Measurements from ENCODE around the gene PDCD10. TPM values are rescaled to one million over a fixed set of nuclear protein-coding genes. Genes with fewer than 3 reads are reported as not detected.

The PDCD10 gene
- total and polyA plus RNA-seq, 12 donors: 12.8 to 46.6 (median 38.1) TPM

DNA sequence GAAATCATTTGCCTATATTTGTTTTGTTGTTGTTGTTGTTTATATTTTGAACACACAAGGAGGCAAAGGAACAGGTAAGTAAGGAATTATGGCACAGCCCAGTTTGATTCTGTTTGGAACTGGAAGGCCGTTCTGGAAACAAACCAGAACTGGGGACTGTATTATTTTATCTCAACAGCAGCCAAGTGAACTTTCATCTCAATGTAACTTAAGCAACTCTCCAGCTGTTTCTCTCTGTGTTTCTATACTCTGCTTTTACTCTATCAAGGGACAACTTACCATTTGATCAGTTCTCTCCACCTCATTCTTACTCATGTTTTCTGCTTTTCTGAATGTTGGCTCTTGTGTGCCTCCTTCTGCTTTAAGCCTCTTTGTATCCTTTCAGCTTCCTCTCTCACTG, 65.0 kb downstream of the PDCD10 start:
- Histone ChIP-seq H3K27me3 (no peaks in the 10 kb centered on the region), H3K9me3 (peaks cover 0 to 16% (median 0%) of the 10 kb centered on the region in 11 donors), H3K27ac (no peak overlapping the region), H3K4me3 (no peak overlapping the region), H3K36me3 (peaks cover 0 to 24% (median 8%) of the 10 kb centered on the region in 9 donors), H3K4me1 (no peaks in the 10 kb centered on the region)
- intact Hi-C loops (cut with DNase I): loop anchor here in 1 of 10 donors (5.0 kb wide), 1 partner anchor 1722 kb away; no protein-coding TSS in a partner anchor
- DNase-seq (no peak), ATAC-seq (no peak)
- 57 to 71% methylated on average over 1 of the region's 1 CpG for WGBS, 2 donors
- TF ChIP-seq, protein P1, sequence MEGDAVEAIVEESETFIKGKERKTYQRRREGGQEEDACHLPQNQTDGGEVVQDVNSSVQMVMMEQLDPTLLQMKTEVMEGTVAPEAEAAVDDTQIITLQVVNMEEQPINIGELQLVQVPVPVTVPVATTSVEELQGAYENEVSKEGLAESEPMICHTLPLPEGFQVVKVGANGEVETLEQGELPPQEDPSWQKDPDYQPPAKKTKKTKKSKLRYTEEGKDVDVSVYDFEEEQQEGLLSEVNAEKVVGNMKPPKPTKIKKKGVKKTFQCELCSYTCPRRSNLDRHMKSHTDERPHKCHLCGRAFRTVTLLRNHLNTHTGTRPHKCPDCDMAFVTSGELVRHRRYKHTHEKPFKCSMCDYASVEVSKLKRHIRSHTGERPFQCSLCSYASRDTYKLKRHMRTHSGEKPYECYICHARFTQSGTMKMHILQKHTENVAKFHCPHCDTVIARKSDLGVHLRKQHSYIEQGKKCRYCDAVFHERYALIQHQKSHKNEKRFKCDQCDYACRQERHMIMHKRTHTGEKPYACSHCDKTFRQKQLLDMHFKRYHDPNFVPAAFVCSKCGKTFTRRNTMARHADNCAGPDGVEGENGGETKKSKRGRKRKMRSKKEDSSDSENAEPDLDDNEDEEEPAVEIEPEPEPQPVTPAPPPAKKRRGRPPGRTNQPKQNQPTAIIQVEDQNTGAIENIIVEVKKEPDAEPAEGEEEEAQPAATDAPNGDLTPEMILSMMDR (IDR thresholded peaks at IDR 0.05): no peak

DNA sequence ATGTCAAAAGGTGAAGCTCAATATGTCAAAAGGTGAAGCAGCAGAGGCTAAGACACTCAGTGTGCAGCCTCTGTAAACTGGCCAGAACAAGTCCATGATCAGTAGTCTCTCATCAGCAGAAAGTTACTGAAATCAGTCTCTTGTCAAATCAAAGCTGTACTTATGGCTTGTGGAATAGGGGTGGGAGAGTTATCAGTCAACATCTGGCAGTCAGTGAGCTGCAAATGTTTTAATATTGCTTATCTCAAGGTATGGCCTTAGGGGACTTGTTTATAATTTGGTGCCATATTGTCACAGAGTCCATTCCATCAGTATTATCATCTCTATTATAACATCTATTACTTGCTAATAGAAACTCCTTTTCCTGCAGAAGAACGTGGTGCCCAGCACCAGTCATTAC, 66.0 kb downstream of the PDCD10 start:
- DNase-seq: no peak
- Histone ChIP-seq H3K27me3 (no peaks in the 10 kb centered on the region), H3K27ac (no peak overlapping the region), H3K9me3 (peaks cover 0 to 16% (median 0%) of the 10 kb centered on the region in 11 donors), H3K4me1 (no peaks in the 10 kb centered on the region), H3K36me3 (peaks cover 0 to 13% (median 0%) of the 10 kb centered on the region in 9 donors), H3K4me3 (no peak overlapping the region)
- intact Hi-C loops (cut with DNase I): loop anchor here in 1 of 10 donors (5.0 kb wide), 1 partner anchor 1721 kb away; no protein-coding TSS in a partner anchor
- 85 to 93% methylated on average over 1 of the region's 1 CpG for WGBS, 2 donors
- TF ChIP-seq, protein P1 (IDR thresholded peaks at IDR 0.05): no peak
- peak in 1 of 8 donors; percentile 23 for ATAC-seq

DNA sequence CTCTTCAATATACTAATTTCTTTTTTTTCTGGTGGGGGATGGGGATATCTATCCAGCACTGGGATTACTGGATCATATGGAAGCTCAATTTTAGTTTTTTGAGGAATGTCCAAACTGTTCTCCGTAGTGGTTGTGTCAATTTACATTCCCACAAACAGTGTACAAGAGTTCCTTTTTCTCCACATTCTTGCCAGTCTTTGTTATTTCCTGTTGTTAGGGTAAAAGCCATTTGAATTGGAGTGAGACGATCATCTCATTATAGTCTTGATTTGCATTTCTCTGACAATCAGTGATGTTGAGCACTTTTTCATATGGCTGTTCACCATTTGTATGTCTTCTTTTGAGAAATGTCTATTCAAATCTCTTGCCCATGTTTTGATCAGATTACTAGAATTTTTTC, 68.1 kb downstream of the PDCD10 start:
- Histone ChIP-seq H3K27ac (no peak overlapping the region), H3K36me3 (no peaks in the 10 kb centered on the region), H3K4me1 (no peaks in the 10 kb centered on the region), H3K4me3 (no peak overlapping the region), H3K27me3 (no peaks in the 10 kb centered on the region), H3K9me3 (no peaks in the 10 kb centered on the region)
- 83 to 84% methylated on average over 2 of the region's 2 CpGs for WGBS, 2 donors
- DNase-seq: no peak
- intact Hi-C loops (cut with DNase I): loop anchor here in 1 of 10 donors (5.0 kb wide), 1 partner anchor 1719 kb away; no protein-coding TSS in a partner anchor
- ATAC-seq: no peak
- TF ChIP-seq, protein P1 (IDR thresholded peaks at IDR 0.05): no peak

DNA sequence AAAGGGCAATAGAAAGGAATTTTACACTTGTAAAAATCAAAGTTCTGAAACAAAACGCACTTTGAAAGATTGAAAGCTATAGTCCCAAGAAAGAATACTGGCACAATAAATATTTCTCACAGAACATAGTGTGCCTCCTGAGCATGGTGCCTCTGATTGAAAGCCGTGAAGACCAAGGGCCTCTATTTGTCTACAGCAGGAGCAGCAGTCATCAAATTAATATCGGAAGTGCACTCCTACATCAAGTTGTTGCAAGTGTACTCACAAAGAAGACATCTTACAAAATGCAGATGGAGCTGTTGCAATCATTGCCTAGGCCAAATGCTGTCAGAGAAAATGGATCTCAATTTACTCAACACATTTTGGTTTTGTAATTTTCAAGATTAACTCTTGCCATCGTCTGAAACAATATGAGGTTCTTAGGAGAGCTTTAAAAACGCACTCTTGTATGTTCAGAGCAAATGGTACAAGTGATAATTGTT, 71.7 kb downstream of the PDCD10 start:
- WGBS, 2 donors: 90 to 92% methylated on average over 5 of the region's 5 CpGs
- ATAC-seq: no peak
- Histone ChIP-seq H3K27me3 (no peaks in the 10 kb centered on the region), H3K4me1 (no peaks in the 10 kb centered on the region), H3K4me3 (no peak overlapping the region), H3K36me3 (no peaks in the 10 kb centered on the region), H3K27ac (no peak overlapping the region), H3K9me3 (no peaks in the 10 kb centered on the region)
- DNase-seq: no peak
- TF ChIP-seq, protein P1 (IDR thresholded peaks at IDR 0.05): no peak
- intact Hi-C loops (cut with DNase I): no loop called here
